Fibroblast of pulmonary artery (primary cell): Measurements from ENCODE around the gene SLC9A3.

Source experiments
- DNase-seq: peaks from one replicate; pipeline ENCODE4 v3.0.0-alpha.2; 2010; ENCODE audit warnings: low read depth
- H3K4me3 ChIP-seq: replicated peaks from 2 replicates; pipeline ENCODE4 v1.5.1; 2011; ENCODE audit warnings: low read depth, mild to moderate bottlenecking, control low read depth, low read length, moderate library complexity
- TF ChIP-seq, protein P1 (sequence below): IDR thresholded peaks from 2 replicates; pipeline ENCODE4 v1.5.1; 2011; ENCODE audit warnings: mild to moderate bottlenecking, control low read depth, low read length, inconsistent platforms; ENCODE audit errors: missing control alignments

Gene SLC9A3

GRCh38 chr5:524234-524972 lies at the start of gene SLC9A3:
TSS of gene SLC9A3 (minus strand) at chr5:524449.
- H3K4me3 ChIP-seq: no peak within 1 kb of the TSS
- TF ChIP-seq, protein P1, sequence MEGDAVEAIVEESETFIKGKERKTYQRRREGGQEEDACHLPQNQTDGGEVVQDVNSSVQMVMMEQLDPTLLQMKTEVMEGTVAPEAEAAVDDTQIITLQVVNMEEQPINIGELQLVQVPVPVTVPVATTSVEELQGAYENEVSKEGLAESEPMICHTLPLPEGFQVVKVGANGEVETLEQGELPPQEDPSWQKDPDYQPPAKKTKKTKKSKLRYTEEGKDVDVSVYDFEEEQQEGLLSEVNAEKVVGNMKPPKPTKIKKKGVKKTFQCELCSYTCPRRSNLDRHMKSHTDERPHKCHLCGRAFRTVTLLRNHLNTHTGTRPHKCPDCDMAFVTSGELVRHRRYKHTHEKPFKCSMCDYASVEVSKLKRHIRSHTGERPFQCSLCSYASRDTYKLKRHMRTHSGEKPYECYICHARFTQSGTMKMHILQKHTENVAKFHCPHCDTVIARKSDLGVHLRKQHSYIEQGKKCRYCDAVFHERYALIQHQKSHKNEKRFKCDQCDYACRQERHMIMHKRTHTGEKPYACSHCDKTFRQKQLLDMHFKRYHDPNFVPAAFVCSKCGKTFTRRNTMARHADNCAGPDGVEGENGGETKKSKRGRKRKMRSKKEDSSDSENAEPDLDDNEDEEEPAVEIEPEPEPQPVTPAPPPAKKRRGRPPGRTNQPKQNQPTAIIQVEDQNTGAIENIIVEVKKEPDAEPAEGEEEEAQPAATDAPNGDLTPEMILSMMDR: no peak
- DNase-seq: no peak

GRCh38 chr5:573976-574375 lies 49.7 kb upstream of the SLC9A3 start:
- no peak overlapping the region for H3K4me3 ChIP-seq
- DNase-seq: no peak
- TF ChIP-seq, protein P1: no peak

GRCh38 chr5:573206-573605 lies 49.0 kb upstream of the SLC9A3 start:
- no peak overlapping the region for H3K4me3 ChIP-seq
- no peak for DNase-seq
- TF ChIP-seq, protein P1: no peak

GRCh38 chr5:572398-573019 lies 48.3 kb upstream of the SLC9A3 start:
- no peak for DNase-seq
- TF ChIP-seq, protein P1: no peak
- H3K4me3 ChIP-seq: no peak overlapping the region

DNA sequence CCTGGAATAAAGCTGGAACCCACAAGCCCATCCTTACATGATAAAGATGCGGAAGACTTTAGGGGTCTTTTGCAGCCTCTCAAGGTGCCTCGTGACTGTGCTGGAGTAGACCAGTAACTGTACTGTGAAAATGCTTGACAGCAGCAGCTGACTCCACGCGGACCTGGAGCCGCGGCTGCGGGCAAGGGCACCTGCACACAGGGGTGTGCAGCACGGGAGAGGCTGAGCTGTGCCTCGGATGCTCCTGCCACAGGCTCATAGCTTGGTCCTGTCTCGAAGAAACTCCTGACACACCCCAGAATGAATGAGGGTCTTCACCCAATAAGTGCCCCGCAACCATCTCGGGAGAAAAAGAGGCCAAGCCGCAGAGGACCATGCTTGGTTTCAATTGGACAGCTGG lies 47.5 kb upstream of the SLC9A3 start:
- DNase-seq: no peak
- H3K4me3 ChIP-seq: no peak overlapping the region
- TF ChIP-seq, protein P1: no peak

- no peak for DNase-seq
- TF ChIP-seq, protein P1: no peak
Measured at GRCh38 chr5:570886-571285, 46.6 kb upstream of the SLC9A3 start.

GRCh38 chr5:570446-570845 lies 46.2 kb upstream of the SLC9A3 start:
- no peak overlapping the region for H3K4me3 ChIP-seq
- TF ChIP-seq, protein P1: no peak
- DNase-seq: no peak

More at GRCh38 chr5:570886-571285, 46.6 kb upstream of the SLC9A3 start:
- no peak overlapping the region for H3K4me3 ChIP-seq
